SU-DHL-6 (cell line): ENCODE results near the gene EFNA4.

Experiments
- H2AFZ ChIP-seq: fragments of 200-600 bp; sonication (generic); 2 replicates; pipeline ENCODE4 v1.6.1; 2014; ENCODE audit warnings: low read depth, mild to moderate bottlenecking, moderate library complexity, mixed read lengths, antibody characterized with exemption, low read length; ENCODE audit not compliant: severe bottlenecking
- H3F3A ChIP-seq: fragments of 200-600 bp; shearing (Covaris generic); 2 replicates; pipeline ENCODE4 v1.6.0; 2016; ENCODE audit warnings: antibody characterized with exemption, mild to moderate bottlenecking; ENCODE audit not compliant: insufficient read depth
- H3K27ac ChIP-seq: fragments of 200-600 bp; sonication (generic); 2 replicates; pipeline ENCODE4 v1.5.1; 2016; ENCODE audit warnings: low read depth, mild to moderate bottlenecking, low read length, moderate library complexity, mixed read lengths
- H3K27me3 ChIP-seq: fragments of 200-600 bp; sonication (generic), shearing (Covaris generic); 2 replicates; pipeline ENCODE4 v1.6.0; 2014; ENCODE audit warnings: mild to moderate bottlenecking, low read length
- H3K36me3 ChIP-seq: fragments of 200-600 bp; sonication (generic); 2 replicates; pipeline ENCODE4 v1.6.1; 2014; ENCODE audit warnings: mild to moderate bottlenecking, low read length, mixed read lengths
- H3K4me2 ChIP-seq: fragments of 300-600, 200-600 bp; shearing (Covaris generic), sonication (generic); 2 replicates; pipeline ENCODE4 v1.6.0; 2014; ENCODE audit warnings: low read length, low read depth, mild to moderate bottlenecking; ENCODE audit not compliant: poor library complexity, severe bottlenecking
- H3K4me3 ChIP-seq: fragments of 200-600 bp; sonication (generic); 2 replicates; pipeline ENCODE4 v1.5.1; 2014; ENCODE audit warnings: antibody characterized with exemption, low read length, mild to moderate bottlenecking, mixed read lengths; ENCODE audit not compliant: insufficient read depth, poor library complexity, severe bottlenecking
- H3K79me2 ChIP-seq: fragments of 200-600 bp; sonication (generic); 2 replicates; pipeline ENCODE4 v1.6.1; 2014; ENCODE audit warnings: mild to moderate bottlenecking, low read length, moderate library complexity; ENCODE audit not compliant: insufficient read depth
- H3K9ac ChIP-seq: fragments of 200-600 bp; sonication (generic); 2 replicates; pipeline ENCODE4 v1.7.0; 2014; ENCODE audit warnings: mild to moderate bottlenecking, low read length
- H3K9me2 ChIP-seq: fragments of 200-600 bp; sonication (generic); replicated peaks from 2 replicates; pipeline ENCODE4 v1.6.1; 2014; ENCODE audit warnings: low read length; ENCODE audit not compliant: insufficient read depth
- H3K9me3 ChIP-seq: fragments of 200-600 bp; sonication (generic); 2 replicates; pipeline ENCODE4 v1.6.1; 2014; ENCODE audit warnings: low read length, mixed read lengths; ENCODE audit not compliant: insufficient read depth
- H4K20me1 ChIP-seq: fragments of 200-600 bp; sonication (generic); 2 replicates; pipeline ENCODE4 v1.6.1; 2014; ENCODE audit warnings: low read depth, mild to moderate bottlenecking, antibody characterized with exemption, low read length, moderate library complexity, mixed read lengths
- EZH2phosphoT487 ChIP-seq: fragments of 200-600 bp; sonication (generic), shearing (Covaris generic); conservative IDR thresholded peaks from 2 replicates; pipeline ENCODE4 v1.6.1; 2018; ENCODE audit warnings: mild to moderate bottlenecking, antibody characterized with exemption, low read length, moderate library complexity, mixed read lengths
- TF ChIP-seq, protein P1 (sequence below): fragments of 200-600 bp; sonication (generic); IDR thresholded peaks from one replicate; pipeline ENCODE4 v1.5.1; 2017; ENCODE audit warnings: antibody characterized with exemption, mild to moderate bottlenecking, low read length, moderate library complexity; ENCODE audit not compliant: insufficient read depth, poor library complexity, severe bottlenecking

EFNA4 gene

DNA sequence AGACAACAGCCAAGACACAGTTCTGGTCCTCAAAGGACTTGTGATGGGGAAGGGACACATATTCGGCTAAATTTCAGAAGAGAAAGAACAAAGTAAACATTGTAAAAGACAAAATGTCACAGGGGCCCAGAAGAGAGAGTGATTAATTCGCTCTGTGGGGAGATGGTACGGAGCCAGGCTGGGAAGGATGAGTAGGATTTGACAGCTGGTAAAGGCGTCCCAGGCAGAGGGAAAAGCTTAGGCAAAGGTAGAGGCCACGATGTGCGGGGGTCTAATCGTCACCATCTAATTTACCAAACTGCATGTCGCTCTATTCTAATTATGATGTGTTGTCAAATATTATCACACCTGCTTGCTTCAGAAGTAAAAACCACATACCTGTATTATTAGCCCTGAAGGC is 46.8 kb downstream of the EFNA4 start:
- H3K4me3 ChIP-seq: no peak overlapping the region
- H3F3A ChIP-seq: no peaks in the 10 kb centered on the region
- H4K20me1 ChIP-seq: no peaks in the 10 kb centered on the region
- H3K36me3 ChIP-seq: no peaks in the 10 kb centered on the region
- H3K79me2 ChIP-seq: no peaks in the 10 kb centered on the region
- no peak overlapping the region for H3K27ac ChIP-seq
- no peaks in the 10 kb centered on the region for H3K9me2 ChIP-seq
- TF ChIP-seq EZH2phosphoT487: no peak
- TF ChIP-seq, protein P1, sequence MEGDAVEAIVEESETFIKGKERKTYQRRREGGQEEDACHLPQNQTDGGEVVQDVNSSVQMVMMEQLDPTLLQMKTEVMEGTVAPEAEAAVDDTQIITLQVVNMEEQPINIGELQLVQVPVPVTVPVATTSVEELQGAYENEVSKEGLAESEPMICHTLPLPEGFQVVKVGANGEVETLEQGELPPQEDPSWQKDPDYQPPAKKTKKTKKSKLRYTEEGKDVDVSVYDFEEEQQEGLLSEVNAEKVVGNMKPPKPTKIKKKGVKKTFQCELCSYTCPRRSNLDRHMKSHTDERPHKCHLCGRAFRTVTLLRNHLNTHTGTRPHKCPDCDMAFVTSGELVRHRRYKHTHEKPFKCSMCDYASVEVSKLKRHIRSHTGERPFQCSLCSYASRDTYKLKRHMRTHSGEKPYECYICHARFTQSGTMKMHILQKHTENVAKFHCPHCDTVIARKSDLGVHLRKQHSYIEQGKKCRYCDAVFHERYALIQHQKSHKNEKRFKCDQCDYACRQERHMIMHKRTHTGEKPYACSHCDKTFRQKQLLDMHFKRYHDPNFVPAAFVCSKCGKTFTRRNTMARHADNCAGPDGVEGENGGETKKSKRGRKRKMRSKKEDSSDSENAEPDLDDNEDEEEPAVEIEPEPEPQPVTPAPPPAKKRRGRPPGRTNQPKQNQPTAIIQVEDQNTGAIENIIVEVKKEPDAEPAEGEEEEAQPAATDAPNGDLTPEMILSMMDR: no peak
- H3K27me3 ChIP-seq: no peaks in the 10 kb centered on the region
- no peaks in the 10 kb centered on the region for H3K9me3 ChIP-seq
- H3K4me2 ChIP-seq: no peak overlapping the region
- H2AFZ ChIP-seq: no peak overlapping the region
- no peak overlapping the region for H3K9ac ChIP-seq

DNA sequence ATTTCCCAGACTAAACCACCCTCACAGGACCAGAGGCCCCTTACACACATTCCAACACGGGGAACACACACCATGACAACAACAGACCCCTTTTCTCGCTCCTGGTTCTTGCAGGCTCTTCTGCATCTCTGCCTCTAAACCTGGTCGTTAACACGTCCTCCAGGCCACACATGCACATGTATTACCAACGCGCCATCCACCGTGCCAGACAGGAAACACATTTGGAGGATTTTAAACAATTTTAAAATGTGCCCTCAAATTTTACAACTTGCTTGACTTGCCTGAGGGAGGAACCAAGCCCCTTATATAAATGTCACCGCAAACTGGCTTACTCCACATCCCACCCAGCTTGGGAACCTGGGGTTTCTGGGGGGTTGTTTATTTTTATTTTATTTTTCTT is 47.3 kb downstream of the EFNA4 start:
- TF ChIP-seq EZH2phosphoT487: no peak
- TF ChIP-seq, protein P1: no peak
- Histone ChIP-seq H3K79me2 (no peaks in the 10 kb centered on the region), H3K9ac (no peak overlapping the region), H3K9me2 (no peaks in the 10 kb centered on the region), H3K36me3 (no peaks in the 10 kb centered on the region), H3K4me2 (no peak overlapping the region), H3F3A (no peaks in the 10 kb centered on the region), H3K4me3 (no peak overlapping the region), H3K9me3 (no peaks in the 10 kb centered on the region), H4K20me1 (no peaks in the 10 kb centered on the region), H2AFZ (no peak overlapping the region), H3K27me3 (no peaks in the 10 kb centered on the region), H3K27ac (no peak overlapping the region)

DNA sequence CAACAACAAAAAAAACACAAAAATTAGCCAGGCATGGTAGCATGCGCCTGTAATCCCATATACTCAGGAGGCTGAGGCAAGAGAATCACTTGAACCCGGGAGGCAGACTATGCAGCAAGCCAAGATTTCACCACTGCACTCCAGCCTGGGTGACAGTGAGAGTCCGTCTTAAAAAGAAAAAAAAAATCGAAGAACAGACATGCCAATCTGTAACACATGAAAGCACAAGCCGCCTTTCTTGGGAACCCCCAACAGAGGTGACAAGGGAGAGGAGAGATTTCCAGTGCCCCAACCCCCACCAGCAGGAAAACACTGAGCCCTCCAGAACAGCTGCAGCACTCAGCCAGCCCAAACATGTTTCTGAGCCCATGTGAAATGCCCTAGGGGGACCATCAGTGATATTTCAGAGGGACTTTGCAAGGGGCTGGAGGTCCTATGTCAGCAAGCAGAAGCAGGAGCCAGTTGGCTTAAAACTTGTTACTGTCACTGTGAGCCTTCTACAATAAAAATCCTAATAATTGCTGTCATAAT is 50.0 kb downstream of the EFNA4 start:
- no peak overlapping the region for H3K27ac ChIP-seq
- no peak overlapping the region for H2AFZ ChIP-seq
- H3K4me3 ChIP-seq: no peak overlapping the region
- no peak overlapping the region for H3K9ac ChIP-seq
- H3K9me3 ChIP-seq: no peaks in the 10 kb centered on the region
- H3F3A ChIP-seq: no peaks in the 10 kb centered on the region
- no peaks in the 10 kb centered on the region for H3K9me2 ChIP-seq
- no peak overlapping the region for H3K4me2 ChIP-seq
- no peaks in the 10 kb centered on the region for H3K27me3 ChIP-seq
- no peaks in the 10 kb centered on the region for H3K79me2 ChIP-seq
- TF ChIP-seq, protein P1: no peak
- no peak for TF ChIP-seq EZH2phosphoT487
- H4K20me1 ChIP-seq: no peaks in the 10 kb centered on the region
- no peaks in the 10 kb centered on the region for H3K36me3 ChIP-seq
